Measurements from ENCODE around the gene TNF. TPM values are rescaled to one million over a fixed set of nuclear protein-coding genes. Genes with fewer than 3 reads are reported as not detected.

Gene TNF
- total RNA-seq, 1 experiment from 2014 or later: 0.17 TPM

DNA sequence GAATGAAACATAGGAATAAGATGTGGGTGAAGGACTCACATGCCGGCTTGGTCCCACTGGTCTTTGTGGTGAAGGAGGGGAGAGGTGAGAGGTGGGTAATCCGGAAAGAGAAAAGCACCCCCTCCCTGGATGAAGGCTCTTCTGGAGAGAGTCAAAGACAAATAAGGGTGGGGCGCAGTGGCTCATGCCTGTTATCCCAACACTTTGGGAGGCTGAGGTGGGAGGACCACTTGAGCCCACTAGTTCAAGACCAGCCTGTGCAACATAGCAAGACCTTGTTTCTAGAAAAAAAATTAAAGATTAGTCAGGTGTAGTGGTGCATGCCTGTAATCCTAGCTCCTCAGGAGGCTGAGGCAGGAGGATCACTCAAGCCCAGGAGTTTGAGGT lies 3.7 kb downstream of the TNF start:
- TF ChIP-seq EZH2 (IDR thresholded peaks at IDR 0.05; ENCODE audit: borderline replicate concordance, low read depth, low read length, poor library complexity, severe bottlenecking): no peak
- TF ChIP-seq, protein P1, sequence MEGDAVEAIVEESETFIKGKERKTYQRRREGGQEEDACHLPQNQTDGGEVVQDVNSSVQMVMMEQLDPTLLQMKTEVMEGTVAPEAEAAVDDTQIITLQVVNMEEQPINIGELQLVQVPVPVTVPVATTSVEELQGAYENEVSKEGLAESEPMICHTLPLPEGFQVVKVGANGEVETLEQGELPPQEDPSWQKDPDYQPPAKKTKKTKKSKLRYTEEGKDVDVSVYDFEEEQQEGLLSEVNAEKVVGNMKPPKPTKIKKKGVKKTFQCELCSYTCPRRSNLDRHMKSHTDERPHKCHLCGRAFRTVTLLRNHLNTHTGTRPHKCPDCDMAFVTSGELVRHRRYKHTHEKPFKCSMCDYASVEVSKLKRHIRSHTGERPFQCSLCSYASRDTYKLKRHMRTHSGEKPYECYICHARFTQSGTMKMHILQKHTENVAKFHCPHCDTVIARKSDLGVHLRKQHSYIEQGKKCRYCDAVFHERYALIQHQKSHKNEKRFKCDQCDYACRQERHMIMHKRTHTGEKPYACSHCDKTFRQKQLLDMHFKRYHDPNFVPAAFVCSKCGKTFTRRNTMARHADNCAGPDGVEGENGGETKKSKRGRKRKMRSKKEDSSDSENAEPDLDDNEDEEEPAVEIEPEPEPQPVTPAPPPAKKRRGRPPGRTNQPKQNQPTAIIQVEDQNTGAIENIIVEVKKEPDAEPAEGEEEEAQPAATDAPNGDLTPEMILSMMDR (conservative IDR thresholded peaks at IDR 0.05; ENCODE audit: low read depth, low read length): no peak
- intact Hi-C loops (cut with micrococcal nuclease; ENCODE audit: unreplicated experiment): no loop called here
- Histone ChIP-seq H3K9me3 (ENCODE audit: low read depth, low read length, poor library complexity, severe bottlenecking) (no peaks in the 10 kb centered on the region), H3K4me3 (ENCODE audit: low read depth, low read length, poor library complexity, severe bottlenecking) (no peak overlapping the region), H3K27ac (ENCODE audit: low read depth, low read length, poor library complexity, severe bottlenecking) (no peak overlapping the region), H3K4me1 (ENCODE audit: insufficient read depth, low read length, poor library complexity, severe bottlenecking) (peaks cover 5% of the 10 kb centered on the region), H3K27me3 (replicated peaks; ENCODE audit: insufficient read depth, low read depth, low read length, poor library complexity) (no peaks in the 10 kb centered on the region), H3K36me3 (ENCODE audit: insufficient read depth, low read length, poor library complexity, severe bottlenecking) (no peaks in the 10 kb centered on the region)
- ChIA-PET POLR2A (ENCODE audit: low non-redundant PET) (no interaction called here), CTCF (no interaction called here)
- BruUV-seq (replicated peaks): no TSS peak
- DNase-seq (ENCODE audit: low spot score): no peak

- no peak for DNase-seq (ENCODE audit: low spot score)
- no peak for TF ChIP-seq EZH2 (IDR thresholded peaks at IDR 0.05; ENCODE audit: borderline replicate concordance, low read depth, low read length, poor library complexity, severe bottlenecking)
- TF ChIP-seq, protein P1 (conservative IDR thresholded peaks at IDR 0.05; ENCODE audit: low read depth, low read length): no peak
- Histone ChIP-seq H3K9me3 (ENCODE audit: low read depth, low read length, poor library complexity, severe bottlenecking) (no peaks in the 10 kb centered on the region), H3K36me3 (ENCODE audit: insufficient read depth, low read length, poor library complexity, severe bottlenecking) (no peaks in the 10 kb centered on the region), H3K4me3 (ENCODE audit: low read depth, low read length, poor library complexity, severe bottlenecking) (no peak overlapping the region), H3K27me3 (replicated peaks; ENCODE audit: insufficient read depth, low read depth, low read length, poor library complexity) (no peaks in the 10 kb centered on the region), H3K4me1 (ENCODE audit: insufficient read depth, low read length, poor library complexity, severe bottlenecking) (peaks cover 5% of the 10 kb centered on the region), H3K27ac (ENCODE audit: low read depth, low read length, poor library complexity, severe bottlenecking) (no peak overlapping the region)
- no TSS peak for BruUV-seq (replicated peaks)
- ChIA-PET CTCF (interaction anchor here (1.1 to 2.6 kb wide), 3 partner anchors 16 to 84 kb away, joined by 3 to 23 read pairs (median 9); no protein-coding TSS in a partner anchor), POLR2A (ENCODE audit: low non-redundant PET) (no interaction called here)
- intact Hi-C loops (cut with micrococcal nuclease; ENCODE audit: unreplicated experiment): no loop called here
Observed at GRCh38 chr6:31579546-31580437, 4.4 kb downstream of the TNF start.

GRCh38 chr6:31580438-31580740 lies 5.0 kb downstream of the TNF start:
- TF ChIP-seq EZH2 (IDR thresholded peaks at IDR 0.05; ENCODE audit: borderline replicate concordance, low read depth, low read length, poor library complexity, severe bottlenecking): no peak
- TF ChIP-seq, protein P1 (conservative IDR thresholded peaks at IDR 0.05; ENCODE audit: low read depth, low read length): no peak
- no TSS peak for BruUV-seq (replicated peaks)
- H3K9me3 ChIP-seq (ENCODE audit: low read depth, low read length, poor library complexity, severe bottlenecking): no peaks in the 10 kb centered on the region
- H3K4me3 ChIP-seq (ENCODE audit: low read depth, low read length, poor library complexity, severe bottlenecking): peak overlapping the region; percentile 78
- intact Hi-C loops (cut with micrococcal nuclease; ENCODE audit: unreplicated experiment): no loop called here
- DNase-seq (ENCODE audit: low spot score): no peak
- CTCF ChIA-PET: interaction anchor here (1.0 to 2.6 kb wide), 4 partner anchors 13 to 84 kb away, joined by 3 to 23 read pairs (median 6); partner anchors contain the start of gene NCR3
- no peaks in the 10 kb centered on the region for H3K4me1 ChIP-seq (ENCODE audit: insufficient read depth, low read length, poor library complexity, severe bottlenecking)
- H3K36me3 ChIP-seq (ENCODE audit: insufficient read depth, low read length, poor library complexity, severe bottlenecking): no peaks in the 10 kb centered on the region
- no peak overlapping the region for H3K27ac ChIP-seq (ENCODE audit: low read depth, low read length, poor library complexity, severe bottlenecking)
- no peaks in the 10 kb centered on the region for H3K27me3 ChIP-seq (replicated peaks; ENCODE audit: insufficient read depth, low read depth, low read length, poor library complexity)
- POLR2A ChIA-PET (ENCODE audit: low non-redundant PET): no interaction called here

Data from A673 (cell line).